ENCODE data around the gene C22orf15. TPM values are rescaled to one million over a fixed set of nuclear protein-coding genes. Genes with fewer than 3 reads are reported as not detected.
"Not testable (repeated sequence)": the region's sequence is repeated elsewhere in the genome, so short reads cannot be mapped to it uniquely, and the experiment has no call there.

The C22orf15 gene
- total RNA-seq (0.63 TPM), polyA plus RNA-seq (0.82 TPM)

GRCh38 chr22:23762842-23763578 lies at the start of gene C22orf15:
TSS of gene C22orf15 (plus strand) at chr22:23762990. CDS start at chr22:23763307, 317 bp downstream.
- H3K27ac ChIP-seq (ENCODE audit: low read depth): no peak within 1 kb of the TSS
- DNase-seq (ENCODE audit: extremely low spot score): no peak
- H3K4me3 ChIP-seq (ENCODE audit: low read depth, low read length): no peak within 1 kb of the TSS
- WGBS: 27% methylated on average over 23 of the region's 23 CpGs
- H3K36me3 ChIP-seq (ENCODE audit: insufficient read depth): no peaks in the 10 kb centered on the region
- no peaks in the 10 kb centered on the region for H3K4me1 ChIP-seq (ENCODE audit: insufficient read depth)

DNA sequence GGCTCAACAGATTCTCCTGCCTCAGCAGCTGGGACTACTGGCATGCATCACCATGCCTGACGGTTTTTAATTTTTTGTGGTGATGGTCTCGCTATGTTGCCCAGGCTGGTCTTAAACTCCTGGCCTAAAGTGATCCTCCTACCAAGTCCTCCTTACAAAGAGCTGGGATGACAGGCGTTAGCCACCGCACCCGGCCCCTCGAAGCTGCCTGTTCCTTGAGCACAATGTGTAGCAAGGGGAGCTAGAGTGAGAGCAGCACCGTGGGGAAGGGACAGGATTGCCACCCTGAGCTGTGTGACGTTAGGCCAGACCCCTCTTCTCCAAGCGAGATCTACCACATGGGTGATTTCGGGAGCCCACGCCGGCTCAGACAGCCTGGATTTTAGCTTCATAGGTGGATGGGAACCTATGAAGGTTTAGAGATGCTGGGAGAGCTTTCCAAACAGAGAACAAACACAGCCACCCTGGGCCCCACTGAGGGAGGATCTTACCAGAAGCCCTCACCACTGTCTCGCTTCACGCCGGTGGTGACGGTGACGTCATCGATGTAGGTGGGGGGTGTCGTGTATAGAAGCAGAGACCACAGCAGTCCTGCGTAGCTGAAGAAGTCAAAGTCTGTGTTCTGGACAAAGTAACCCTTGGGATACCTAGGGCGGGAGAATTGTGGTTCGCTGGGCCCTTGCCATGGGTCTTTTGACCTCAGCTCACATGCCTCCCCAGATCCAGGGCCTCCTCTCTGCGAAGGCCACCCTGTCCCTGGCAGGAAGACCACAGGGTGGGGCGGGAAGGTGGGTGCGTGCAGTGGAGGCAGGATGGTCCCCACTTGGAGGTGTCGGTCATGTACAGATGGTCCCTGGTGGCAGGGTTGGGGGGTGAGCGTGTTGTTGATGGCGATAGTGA lies 48.8 kb upstream of the C22orf15 start:
- 94% methylated on average over 28 of the region's 28 CpGs for WGBS
- DNase-seq (ENCODE audit: extremely low spot score): no peak
- peaks cover 6% of the 10 kb centered on the region for H3K36me3 ChIP-seq (ENCODE audit: insufficient read depth)

DNA sequence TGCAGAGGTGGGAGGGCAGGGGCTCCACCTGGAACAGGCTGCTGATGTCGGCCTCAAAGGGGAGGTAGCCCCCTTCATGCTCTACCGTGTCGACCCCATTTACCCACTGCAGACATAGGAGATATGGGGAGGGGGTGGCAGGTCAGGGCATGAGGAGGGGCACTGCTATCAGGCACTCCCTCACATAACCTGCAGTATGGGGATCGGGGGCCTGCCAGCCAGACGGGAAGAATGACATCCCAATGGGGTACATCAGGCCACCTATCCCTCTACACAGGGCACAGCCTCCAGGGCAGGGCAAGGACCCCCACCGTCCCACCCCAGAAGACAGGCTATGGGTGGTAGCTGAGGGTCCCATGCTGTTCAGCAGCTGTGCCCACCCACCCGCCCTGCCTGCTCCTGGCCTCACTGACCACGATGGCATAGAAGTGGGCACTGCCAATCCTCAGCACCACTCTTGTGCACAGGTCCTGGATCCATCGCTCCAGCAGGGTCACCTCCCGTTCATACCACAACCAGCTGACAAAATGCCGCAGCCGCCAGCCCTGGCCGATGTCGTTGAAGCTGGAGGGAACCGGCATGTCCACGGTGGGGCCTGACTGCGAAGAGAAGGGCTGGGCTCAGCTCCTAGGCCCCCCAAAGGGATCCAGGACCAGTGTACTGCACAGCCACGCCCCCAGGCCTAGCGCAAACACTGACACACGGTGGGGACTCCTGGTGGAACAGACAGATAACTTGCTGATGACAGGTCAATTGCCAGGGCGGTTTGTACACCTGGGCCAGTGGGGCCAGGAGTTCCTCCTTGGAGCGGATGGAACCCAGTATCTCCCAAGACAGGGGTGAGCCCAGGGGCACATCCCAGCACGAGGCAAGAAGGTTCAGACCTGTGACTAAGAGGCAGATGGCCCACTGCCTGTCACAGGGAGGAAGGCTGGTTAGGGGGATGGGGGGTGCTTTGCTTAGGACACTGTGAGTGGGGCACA lies 47.9 kb upstream of the C22orf15 start:
- no peak overlapping the region for H3K4me3 ChIP-seq (ENCODE audit: low read depth, low read length)
- no peak for DNase-seq (ENCODE audit: extremely low spot score)
- H3K4me1 ChIP-seq (ENCODE audit: insufficient read depth): no peaks in the 10 kb centered on the region
- peaks cover 6% of the 10 kb centered on the region for H3K36me3 ChIP-seq (ENCODE audit: insufficient read depth)
- no peak overlapping the region for H3K27ac ChIP-seq (ENCODE audit: low read depth)
- WGBS: 87% methylated on average over 23 of the region's 23 CpGs

More for the DNA sequence above, 48.8 kb upstream of the C22orf15 start:
- Histone ChIP-seq H3K27ac (ENCODE audit: low read depth) (no peak overlapping the region), H3K4me1 (ENCODE audit: insufficient read depth) (no peaks in the 10 kb centered on the region), H3K4me3 (ENCODE audit: low read depth, low read length) (no peak overlapping the region)

- WGBS: 83% methylated on average over 18 of the region's 18 CpGs
- Histone ChIP-seq H3K4me1 (ENCODE audit: insufficient read depth) (no peaks in the 10 kb centered on the region), H3K4me3 (ENCODE audit: low read depth, low read length) (no peak overlapping the region), H3K27ac (ENCODE audit: low read depth) (no peak overlapping the region), H3K36me3 (ENCODE audit: insufficient read depth) (peaks cover 6% of the 10 kb centered on the region)
- DNase-seq (ENCODE audit: extremely low spot score): no peak
Observed at GRCh38 chr22:23715806-23716375, 46.9 kb upstream of the C22orf15 start.

- Histone ChIP-seq H3K27ac (ENCODE audit: low read depth) (peak overlapping the region; percentile 46), H3K4me1 (ENCODE audit: insufficient read depth) (no peaks in the 10 kb centered on the region), H3K36me3 (ENCODE audit: insufficient read depth) (peaks cover 3% of the 10 kb centered on the region), H3K4me3 (ENCODE audit: low read depth, low read length) (peak overlapping the region; percentile 79)
- WGBS: 5% methylated on average over 84 of the region's 84 CpGs
- peak; percentile 42 for DNase-seq (ENCODE audit: extremely low spot score)
Observed at GRCh38 chr22:23716811-23717801, 45.7 kb upstream of the C22orf15 start.

DNA sequence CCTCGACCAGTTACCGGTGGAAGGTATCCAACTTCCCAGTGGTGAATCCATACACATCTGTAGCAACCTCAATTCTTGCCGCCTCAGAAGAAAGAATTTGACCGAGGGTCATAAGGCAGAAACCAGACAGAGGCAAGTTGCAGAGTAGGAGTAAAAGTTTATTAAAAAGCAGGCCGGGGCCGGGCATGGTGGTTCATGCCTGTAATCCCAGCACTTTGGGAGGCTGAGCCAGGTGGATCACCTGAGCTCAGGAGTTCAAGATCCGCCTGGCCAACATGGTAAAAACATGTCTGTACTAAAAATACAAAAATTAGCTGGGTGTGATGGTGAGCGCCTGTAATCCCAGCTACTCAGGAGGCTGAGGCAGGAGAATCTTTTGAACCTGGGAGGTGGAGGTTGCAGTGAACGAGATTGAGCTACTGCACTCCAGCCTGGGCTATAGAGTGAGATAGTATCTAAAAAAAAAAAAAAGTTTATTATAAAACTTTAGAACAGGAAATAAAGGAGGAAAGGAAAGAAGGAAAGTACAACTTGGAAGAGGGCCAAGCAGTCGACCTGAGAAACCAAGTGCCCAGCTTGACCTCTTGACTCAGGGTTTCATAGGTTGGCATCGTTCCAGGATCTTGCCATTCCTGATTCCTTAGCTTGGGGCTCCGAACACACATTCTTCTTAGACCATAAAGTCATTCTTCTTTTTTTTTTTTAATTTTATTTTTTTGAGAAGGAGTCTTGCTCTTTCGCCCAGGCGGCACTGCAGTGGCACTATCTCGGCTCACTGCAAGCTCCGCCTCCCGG lies 44.2 kb upstream of the C22orf15 start:
- H3K4me1 ChIP-seq (ENCODE audit: insufficient read depth): no peaks in the 10 kb centered on the region
- 86% methylated on average over 17 of the region's 17 CpGs for WGBS
- peaks cover 2% of the 10 kb centered on the region for H3K36me3 ChIP-seq (ENCODE audit: insufficient read depth)
- no peak overlapping the region for H3K27ac ChIP-seq (ENCODE audit: low read depth)
- H3K4me3 ChIP-seq (ENCODE audit: low read depth, low read length): no peak overlapping the region
- no peak for DNase-seq (ENCODE audit: extremely low spot score)

GRCh38 chr22:23720855-23721254 lies 41.9 kb upstream of the C22orf15 start:
- H3K4me1 ChIP-seq (ENCODE audit: insufficient read depth): no peaks in the 10 kb centered on the region
- 61% methylated on average over 6 of the region's 6 CpGs for WGBS
- H3K4me3 ChIP-seq (ENCODE audit: low read depth, low read length): no peak overlapping the region
- no peak for DNase-seq (ENCODE audit: extremely low spot score)
- no peak overlapping the region for H3K27ac ChIP-seq (ENCODE audit: low read depth)
- no peaks in the 10 kb centered on the region for H3K36me3 ChIP-seq (ENCODE audit: insufficient read depth)

DNA sequence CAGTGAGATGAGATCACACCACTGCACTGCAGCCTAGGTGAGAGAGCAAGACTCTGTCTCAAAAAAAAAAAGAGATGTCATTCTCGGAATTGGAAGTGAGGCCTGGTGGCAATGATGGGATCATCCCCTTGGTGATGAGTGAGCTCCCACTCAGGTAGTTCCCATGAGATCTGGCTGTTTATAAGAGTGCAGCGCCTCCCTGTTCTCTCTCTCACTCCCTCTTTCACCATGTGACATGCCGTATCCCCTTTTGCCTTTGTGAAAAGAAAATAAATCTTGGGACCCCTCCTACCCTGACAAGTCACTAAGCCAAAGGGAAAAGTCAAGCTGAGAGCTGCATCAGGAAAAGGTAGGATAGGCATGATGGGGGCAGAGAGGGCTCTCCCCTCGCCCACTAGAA lies 40.6 kb upstream of the C22orf15 start:
- 63% methylated on average over 4 of the region's 4 CpGs for WGBS
- H3K36me3 ChIP-seq (ENCODE audit: insufficient read depth): no peaks in the 10 kb centered on the region
- DNase-seq (ENCODE audit: extremely low spot score): no peak
- no peak overlapping the region for H3K4me3 ChIP-seq (ENCODE audit: low read depth, low read length)
- H3K27ac ChIP-seq (ENCODE audit: low read depth): no peak overlapping the region
- H3K4me1 ChIP-seq (ENCODE audit: insufficient read depth): no peaks in the 10 kb centered on the region

DNA sequence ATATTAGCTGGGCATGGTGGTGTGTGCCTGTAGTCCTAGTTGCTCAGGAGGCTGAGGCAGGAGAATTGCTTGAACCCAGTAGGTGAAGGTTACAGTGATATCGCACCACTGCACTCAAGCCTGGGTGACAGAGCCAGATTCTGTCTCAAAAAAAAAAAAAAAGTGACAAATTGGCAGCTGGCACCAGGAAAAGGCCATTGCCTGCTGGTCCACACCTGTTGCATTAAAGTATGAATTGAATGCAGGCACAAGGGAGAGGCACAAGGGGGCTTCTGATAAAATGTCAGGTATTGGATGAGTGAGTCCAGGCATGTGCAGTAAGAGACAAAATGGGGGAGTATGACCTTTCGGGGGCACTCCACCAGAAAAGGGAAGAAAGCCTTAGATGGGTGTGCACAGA lies 40.1 kb upstream of the C22orf15 start:
- WGBS: 86% methylated on average over 2 of the region's 2 CpGs
- H3K36me3 ChIP-seq (ENCODE audit: insufficient read depth): no peaks in the 10 kb centered on the region
- no peak for DNase-seq (ENCODE audit: extremely low spot score)
- no peaks in the 10 kb centered on the region for H3K4me1 ChIP-seq (ENCODE audit: insufficient read depth)
- H3K4me3 ChIP-seq (ENCODE audit: low read depth, low read length): no peak overlapping the region
- H3K27ac ChIP-seq (ENCODE audit: low read depth): no peak overlapping the region

- not testable (repeated sequence) for H3K4me3 ChIP-seq (ENCODE audit: low read depth, low read length); H3K4me1 ChIP-seq (ENCODE audit: insufficient read depth); DNase-seq (ENCODE audit: extremely low spot score); H3K27ac ChIP-seq (ENCODE audit: low read depth); H3K36me3 ChIP-seq (ENCODE audit: insufficient read depth)
- 77% methylated on average over 4 of the region's 4 CpGs for WGBS
Observed at GRCh38 chr22:23728108-23728507, 34.7 kb upstream of the C22orf15 start.

- H3K4me1 ChIP-seq (ENCODE audit: insufficient read depth): no peaks in the 10 kb centered on the region
- no peak overlapping the region for H3K27ac ChIP-seq (ENCODE audit: low read depth)
- no peak overlapping the region for H3K4me3 ChIP-seq (ENCODE audit: low read depth, low read length)
- H3K36me3 ChIP-seq (ENCODE audit: insufficient read depth): no peaks in the 10 kb centered on the region
- no peak for DNase-seq (ENCODE audit: extremely low spot score)
Observed at GRCh38 chr22:23737696-23738095, 25.1 kb upstream of the C22orf15 start.
